Left lung (tissue), 10 donors: ENCODE measurements around the gene NSMCE4A. TPM values are rescaled to one million over a fixed set of nuclear protein-coding genes. Genes with fewer than 3 reads are reported as not detected.
"Not testable (repeated sequence)": the region's sequence is repeated elsewhere in the genome, so short reads cannot be mapped to it uniquely, and the experiment has no call there.

Experiments used
- ATAC-seq: fragments of 200-7000 bp; cut with Tn5 transposase; one replicate; pipeline ENCODE4 v1.9.1; 2020; ENCODE audit warnings: moderate library complexity
- DNase-seq, 4 donors: peaks; one replicate each; pipeline ENCODE4 v3.0.0-alpha.2; 2013 to 2020
- H3K27ac ChIP-seq, 2 donors: fragments of 200-600 bp; sonication (generic) in 1 of 2; one replicate each; pipeline versions ENCODE4 v1.5.0 to v1.8.0; 2020 to 2021
- H3K27me3 ChIP-seq, 2 donors: fragments of 200-600 bp; sonication (generic) in 1 of 2; one replicate each; pipeline versions ENCODE4 v1.5.0 to v1.8.0; 2020 to 2021
- H3K36me3 ChIP-seq, 2 donors: fragments of 200-600 bp; sonication (generic) in 1 of 2; one replicate each; pipeline versions ENCODE4 v1.5.0 to v1.8.0; 2020 to 2021
- H3K4me1 ChIP-seq, 2 donors: fragments of 200-600 bp; one replicate each; pipeline ENCODE4 v1.8.0; 2021
- H3K4me3 ChIP-seq, 2 donors: fragments of 200-600 bp; sonication (generic) in 1 of 2; one replicate each; pipeline versions ENCODE4 v1.5.0 to v1.8.0; 2020 to 2021; ENCODE audit warnings: mild to moderate bottlenecking in 1 of 2
- H3K9me3 ChIP-seq, 2 donors: fragments of 200-600 bp; sonication (generic) in 1 of 2; one replicate each; pipeline versions ENCODE4 v1.5.0 to v1.8.0; 2020 to 2021
- CTCF ChIP-seq, 2 donors: fragments of 200-600 bp; sonication (generic) in 1 of 2; IDR thresholded peaks; one replicate each; pipeline versions ENCODE4 v1.5.0 to v1.8.0; 2021; ENCODE audit warnings: antibody characterized with exemption in 2 of 2
- intact Hi-C, 2 donors: fragments of 100-400 bp; cut with DNase I; formaldehyde crosslinking; loops; one replicate each; pipeline versions ENCODE4 v1.11.2 to v1.14.2; 2022
- polyA plus RNA-seq, 6 donors: library from polyadenylated mRNA; unstranded; fragments of 120-200 nt; gene quantifications; one replicate each; pipeline ENCODE4 v1.2.1, GENCODE V29; 2013; ENCODE audit not compliant: insufficient read length in 6 of 6
- total RNA-seq, 2 donors: library from RNA; stranded (reverse); fragmentation: NEBNext Ultra II Directional; extraction: Animal tissue kit (Norgen Biotek cat#: 25700); gene quantifications; one replicate each; pipeline ENCODE4 v1.2.1, GENCODE V29; 2021
- donor health status: DM: no; HTN: yes; CAD: no.
- donor health status: DM: no; HTN: no; CAD: no.

The NSMCE4A gene
- total and polyA plus RNA-seq, 8 donors = 26.2 to 112 (median 99.1) TPM

- DNase-seq (no peak), ATAC-seq (no peak)
- no peak overlapping the region for H3K27ac ChIP-seq
- no peaks in the 10 kb centered on the region for H3K27me3 ChIP-seq
- no peak for TF ChIP-seq CTCF (IDR thresholded peaks at IDR 0.05)
- intact Hi-C loops = no loop called here
- no peak overlapping the region for H3K4me3 ChIP-seq
- H3K9me3 ChIP-seq = peaks cover 0 to 25% of the 10 kb centered on the region in 2 donors
- H3K4me1 ChIP-seq = no peaks in the 10 kb centered on the region
- no peaks in the 10 kb centered on the region for H3K36me3 ChIP-seq
These were observed 26.7 kb upstream of the NSMCE4A start for GRCh38 chr10:122001698-122002097.

GRCh38 chr10:121999301-121999700 is 24.3 kb upstream of the NSMCE4A start:
- no peak overlapping the region for H3K4me3 ChIP-seq
- TF ChIP-seq CTCF (IDR thresholded peaks at IDR 0.05) = no peak
- ATAC-seq (no peak), DNase-seq (no peak)
- no peaks in the 10 kb centered on the region for H3K4me1 ChIP-seq
- H3K27me3 ChIP-seq = no peaks in the 10 kb centered on the region
- H3K36me3 ChIP-seq = no peaks in the 10 kb centered on the region
- intact Hi-C loops = no loop called here
- no peak overlapping the region for H3K27ac ChIP-seq
- peaks cover 0 to 25% of the 10 kb centered on the region in 2 donors for H3K9me3 ChIP-seq

GRCh38 chr10:121998462-121998861 is 23.4 kb upstream of the NSMCE4A start:
- intact Hi-C loops = no loop called here
- H3K27me3 ChIP-seq = no peaks in the 10 kb centered on the region
- H3K9me3 ChIP-seq = peaks cover 0 to 25% of the 10 kb centered on the region in 2 donors
- ATAC-seq = no peak
- H3K36me3 ChIP-seq = no peaks in the 10 kb centered on the region
- no peak for TF ChIP-seq CTCF (IDR thresholded peaks at IDR 0.05)
- no peaks in the 10 kb centered on the region for H3K4me1 ChIP-seq
- H3K27ac ChIP-seq = no peak overlapping the region
- no peak overlapping the region for H3K4me3 ChIP-seq
- no peak for DNase-seq

- DNase-seq (peak in 3 of 4 donors; percentile 15 to 60 (median 47)), ATAC-seq (peak; percentile 69)
- no peaks in the 10 kb centered on the region for H3K36me3 ChIP-seq
- peak overlapping the region; percentile 40 to 78 for H3K27ac ChIP-seq
- H3K27me3 ChIP-seq = no peaks in the 10 kb centered on the region
- H3K9me3 ChIP-seq = no peaks in the 10 kb centered on the region
- no peak for TF ChIP-seq CTCF (IDR thresholded peaks at IDR 0.05)
- intact Hi-C loops = no loop called here
- H3K4me3 ChIP-seq = no peak overlapping the region
- H3K4me1 ChIP-seq = no peaks in the 10 kb centered on the region
These were observed 19.5 kb upstream of the NSMCE4A start for GRCh38 chr10:121994429-121994941.

GRCh38 chr10:121991727-121992126 is 16.7 kb upstream of the NSMCE4A start:
- H3K9me3 ChIP-seq, H3K4me1 ChIP-seq, H3K27me3 ChIP-seq, DNase-seq, intact Hi-C loops, H3K27ac ChIP-seq, H3K4me3 ChIP-seq, ATAC-seq, H3K36me3 ChIP-seq: not testable (repeated sequence)
